Effector memory CD4-positive, alpha-beta T cell (primary cell): ENCODE results near the gene WNK1.

Source experiments
- DNase-seq, 3 donors: peaks; one replicate each; pipeline ENCODE4 v3.0.0-alpha.2; 2020
- H3K27ac ChIP-seq: 2 replicates; pipeline ENCODE4 v1.7.0; 2013; ENCODE audit warnings: mild to moderate bottlenecking, low read length, moderate library complexity; ENCODE audit not compliant: insufficient read depth, poor library complexity, severe bottlenecking
- H3K27me3 ChIP-seq: replicated peaks from 2 replicates; pipeline ENCODE4 v1.7.0; 2013; ENCODE audit warnings: mild to moderate bottlenecking, low read length; ENCODE audit not compliant: insufficient read depth, control insufficient read depth, poor library complexity, severe bottlenecking
- H3K36me3 ChIP-seq: 2 replicates; pipeline ENCODE4 v1.7.0; 2013; ENCODE audit warnings: mild to moderate bottlenecking, low read length, moderate library complexity; ENCODE audit not compliant: control insufficient read depth, insufficient read depth
- H3K4me1 ChIP-seq: 2 replicates; pipeline ENCODE4 v1.7.0; 2013; ENCODE audit warnings: low read length, mild to moderate bottlenecking; ENCODE audit not compliant: control insufficient read depth, insufficient read depth, poor library complexity, severe bottlenecking
- H3K4me3 ChIP-seq: 2 replicates; pipeline ENCODE4 v1.7.0; 2013; ENCODE audit warnings: low read length, low read depth, mild to moderate bottlenecking; ENCODE audit not compliant: insufficient read depth, poor library complexity, severe bottlenecking
- H3K9me3 ChIP-seq: 2 replicates; pipeline ENCODE4 v1.7.0; 2013; ENCODE audit warnings: mild to moderate bottlenecking, low read length, moderate library complexity; ENCODE audit not compliant: control insufficient read depth

Gene WNK1

DNA sequence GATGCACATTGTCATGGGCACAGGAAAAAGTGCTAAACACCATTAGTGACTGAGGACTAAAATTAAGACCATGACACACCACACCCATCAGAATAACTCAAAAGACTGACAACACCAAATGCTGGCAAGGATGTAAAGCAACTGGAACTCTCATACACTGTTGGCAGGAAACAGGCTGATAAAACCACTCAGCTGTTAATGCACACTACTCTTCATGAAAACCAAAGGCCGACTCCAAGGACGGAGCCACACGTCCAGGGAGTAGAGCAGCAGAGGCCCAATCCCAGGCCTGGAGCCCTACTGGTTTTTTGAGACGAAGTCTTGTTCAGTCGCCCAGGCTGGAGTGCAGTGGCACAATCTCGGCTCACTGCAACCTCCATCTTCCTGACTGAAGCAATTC is 190.7 kb downstream of the WNK1 start:
- no peaks in the 10 kb centered on the region for H3K9me3 ChIP-seq
- no peak overlapping the region for H3K27ac ChIP-seq
- H3K4me1 ChIP-seq, result no peaks in the 10 kb centered on the region
- H3K36me3 ChIP-seq, result no peaks in the 10 kb centered on the region
- H3K4me3 ChIP-seq, result no peak overlapping the region
- no peaks in the 10 kb centered on the region for H3K27me3 ChIP-seq
- no peak for DNase-seq

DNA sequence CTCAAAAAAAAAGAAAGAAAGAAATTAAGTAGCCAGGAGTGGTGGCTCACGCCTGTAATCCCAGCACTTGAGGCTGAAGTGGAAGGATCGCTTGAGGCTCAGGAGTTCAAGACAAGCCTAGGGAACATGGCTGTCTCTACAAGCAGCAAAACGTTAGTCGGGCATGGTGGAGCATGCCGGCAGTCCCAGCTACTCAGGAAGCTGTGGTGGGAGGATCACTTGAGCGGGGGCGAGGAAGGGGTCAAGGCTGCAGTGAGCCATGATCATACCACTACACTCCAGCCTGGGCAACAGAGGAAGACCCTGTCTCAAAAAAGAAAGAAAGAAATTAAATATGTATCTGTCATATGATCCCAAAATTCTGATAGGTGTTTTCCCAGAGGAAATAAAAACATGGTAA is 191.8 kb downstream of the WNK1 start:
- H3K27ac ChIP-seq, result no peak overlapping the region
- DNase-seq, result no peak
- H3K4me1 ChIP-seq, result peaks cover 2% of the 10 kb centered on the region
- H3K4me3 ChIP-seq, result no peak overlapping the region
- H3K36me3 ChIP-seq, result no peaks in the 10 kb centered on the region
- H3K9me3 ChIP-seq, result no peaks in the 10 kb centered on the region
- H3K27me3 ChIP-seq, result no peaks in the 10 kb centered on the region

DNA sequence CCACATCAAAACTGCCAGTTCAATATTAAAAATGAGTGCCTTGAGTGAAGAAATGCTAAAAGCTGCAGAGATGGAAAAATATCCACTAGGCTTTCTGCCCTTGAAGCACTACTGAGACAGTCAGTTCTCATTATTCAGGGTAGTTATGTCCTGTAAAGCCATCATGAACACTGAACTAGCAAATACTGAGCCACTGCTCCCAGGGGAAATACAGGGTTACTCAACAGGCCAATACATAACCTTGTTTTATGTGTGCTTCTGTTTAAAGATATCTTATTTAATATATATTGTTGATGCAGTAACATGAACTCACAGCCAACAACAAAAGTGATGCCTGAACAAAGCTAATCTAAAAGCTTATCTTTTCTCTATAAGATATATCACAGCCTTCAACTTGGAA is 193.8 kb downstream of the WNK1 start:
- no peak overlapping the region for H3K4me3 ChIP-seq
- H3K9me3 ChIP-seq, result no peaks in the 10 kb centered on the region

DNA sequence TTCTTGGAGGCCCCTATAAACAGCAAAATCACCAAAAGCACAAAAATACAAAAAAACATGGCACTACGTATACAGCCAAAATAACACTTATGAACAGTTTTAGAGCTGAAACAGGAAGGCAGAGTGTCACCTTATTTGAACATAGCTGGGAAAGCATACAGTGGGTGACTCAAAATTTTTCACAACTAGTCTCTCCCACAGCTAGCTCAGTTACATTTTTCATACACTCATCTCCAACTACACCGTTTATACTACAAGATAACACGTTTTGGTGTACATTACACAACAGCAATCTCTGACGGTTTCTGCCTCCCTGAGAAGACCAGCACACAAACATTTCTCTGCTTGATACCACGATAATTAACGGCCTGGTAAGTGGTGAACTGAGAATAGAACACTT is 194.3 kb downstream of the WNK1 start:
- Histone ChIP-seq H3K4me3 (no peak overlapping the region), H3K4me1 (peaks cover 2% of the 10 kb centered on the region), H3K9me3 (no peaks in the 10 kb centered on the region), H3K36me3 (no peaks in the 10 kb centered on the region), H3K27me3 (no peaks in the 10 kb centered on the region), H3K27ac (no peak overlapping the region)
- DNase-seq, result no peak

More for the DNA sequence above, 193.8 kb downstream of the WNK1 start:
- H3K27ac ChIP-seq, result no peak overlapping the region
- H3K27me3 ChIP-seq, result no peaks in the 10 kb centered on the region
- H3K36me3 ChIP-seq, result no peaks in the 10 kb centered on the region
- DNase-seq, result no peak
- peaks cover 2% of the 10 kb centered on the region for H3K4me1 ChIP-seq

- H3K27ac ChIP-seq, result peak overlapping the region; percentile 72
- no peaks in the 10 kb centered on the region for H3K27me3 ChIP-seq
- DNase-seq, result no peak
- peak overlapping the region; percentile 84 for H3K4me3 ChIP-seq
- H3K4me1 ChIP-seq, result peaks cover 2% of the 10 kb centered on the region
- H3K9me3 ChIP-seq, result no peaks in the 10 kb centered on the region
- no peaks in the 10 kb centered on the region for H3K36me3 ChIP-seq
These were observed 195.9 kb downstream of the WNK1 start for GRCh38 chr12:948238-948637.

- H3K36me3 ChIP-seq, result no peaks in the 10 kb centered on the region
- DNase-seq, result peak; percentile 90 to 92 (median 92)
- H3K27ac ChIP-seq, result peak within 1 kb of the TSS; percentile 72
- peaks cover 2% of the 10 kb centered on the region for H3K4me1 ChIP-seq
- no peaks in the 10 kb centered on the region for H3K27me3 ChIP-seq
- H3K9me3 ChIP-seq, result no peaks in the 10 kb centered on the region
- peak within 1 kb of the TSS; percentile 84 for H3K4me3 ChIP-seq
These were observed 197.2 kb downstream of the WNK1 start, which contains the start of gene RAD52 for GRCh38 chr12:949453-950191. Gene RAD52, minus strand, starts transcription at chr12:949694. Its CDS starts 16,636 bp downstream, at chr12:933058.

DNA sequence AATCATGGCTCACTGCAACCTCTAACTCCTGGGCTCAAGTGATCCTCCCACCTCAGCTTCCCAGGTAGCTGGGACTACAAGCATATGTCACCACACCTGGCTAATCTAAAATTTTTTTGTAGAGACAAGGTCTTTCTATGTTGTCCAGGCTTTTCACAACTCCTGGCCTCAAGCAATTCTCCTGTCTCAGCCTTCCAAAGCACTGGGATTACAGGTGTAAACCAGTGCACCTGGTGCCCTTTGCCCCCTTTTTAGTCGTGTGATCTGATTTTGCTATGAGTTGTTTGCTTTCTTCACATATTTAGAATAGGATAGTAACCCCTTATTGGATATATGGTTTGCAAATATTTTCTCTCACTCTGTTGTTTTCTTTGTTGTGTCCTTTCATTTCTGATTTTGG is 198.8 kb downstream of the WNK1 start:
- H3K27me3 ChIP-seq, result no peaks in the 10 kb centered on the region
- no peaks in the 10 kb centered on the region for H3K36me3 ChIP-seq
- no peak overlapping the region for H3K4me3 ChIP-seq
- peaks cover 2% of the 10 kb centered on the region for H3K4me1 ChIP-seq
- H3K9me3 ChIP-seq, result no peaks in the 10 kb centered on the region
- DNase-seq, result no peak
- no peak overlapping the region for H3K27ac ChIP-seq

GRCh38 chr12:953776-954175 is 201.4 kb downstream of the WNK1 start:
- DNase-seq, result no peak
- Histone ChIP-seq H3K9me3 (no peaks in the 10 kb centered on the region), H3K27me3 (no peaks in the 10 kb centered on the region), H3K4me1 (peaks cover 1% of the 10 kb centered on the region), H3K27ac (no peak overlapping the region), H3K36me3 (no peaks in the 10 kb centered on the region), H3K4me3 (no peak overlapping the region)

- no peak for DNase-seq
- no peaks in the 10 kb centered on the region for H3K36me3 ChIP-seq
- H3K4me1 ChIP-seq, result no peaks in the 10 kb centered on the region
- H3K27me3 ChIP-seq, result no peaks in the 10 kb centered on the region
- H3K27ac ChIP-seq, result no peak overlapping the region
- H3K4me3 ChIP-seq, result no peak overlapping the region
- no peaks in the 10 kb centered on the region for H3K9me3 ChIP-seq
These were observed 202.4 kb downstream of the WNK1 start for GRCh38 chr12:954741-955140.

GRCh38 chr12:955939-956338 is 203.6 kb downstream of the WNK1 start:
- H3K9me3 ChIP-seq, result no peaks in the 10 kb centered on the region
- H3K36me3 ChIP-seq, result no peaks in the 10 kb centered on the region
- no peak for DNase-seq
- H3K4me1 ChIP-seq, result no peaks in the 10 kb centered on the region
- H3K4me3 ChIP-seq, result no peak overlapping the region
- no peak overlapping the region for H3K27ac ChIP-seq
- no peaks in the 10 kb centered on the region for H3K27me3 ChIP-seq
